ENCODE data around the gene ARHGAP24.
"Not testable (repeated sequence)": the region's sequence is repeated elsewhere in the genome, so short reads cannot be mapped to it uniquely, and the experiment has no call there.

ARHGAP24 gene

GRCh38 chr4:85964298-85964697, 489.3 kb downstream of the ARHGAP24 start:
- no peak for DNase-seq (ENCODE audit: low spot score)

- DNase-seq (ENCODE audit: low spot score) = not testable (repeated sequence)
These were observed 490.1 kb downstream of the ARHGAP24 start for GRCh38 chr4:85965017-85965416.

GRCh38 chr4:85965529-85965928, 490.6 kb downstream of the ARHGAP24 start:
- DNase-seq (ENCODE audit: low spot score) = no peak

- DNase-seq (ENCODE audit: low spot score) = no peak
These were observed 491.4 kb downstream of the ARHGAP24 start for GRCh38 chr4:85966373-85966772.

- no peak for DNase-seq (ENCODE audit: low spot score)
These were observed 492.9 kb downstream of the ARHGAP24 start for GRCh38 chr4:85967872-85968271.

- no peak for DNase-seq (ENCODE audit: low spot score)
These were observed 494.2 kb downstream of the ARHGAP24 start for GRCh38 chr4:85968945-85969819.

GRCh38 chr4:85970535-85970934, 495.6 kb downstream of the ARHGAP24 start:
- no peak for DNase-seq (ENCODE audit: low spot score)

GRCh38 chr4:85979276-85979675, 504.3 kb downstream of the ARHGAP24 start:
- DNase-seq (ENCODE audit: low spot score) = no peak

- no peak for DNase-seq (ENCODE audit: low spot score)
These were observed 511.3 kb downstream of the ARHGAP24 start for GRCh38 chr4:85986266-85986665.

- DNase-seq (ENCODE audit: low spot score) = no peak
These were observed 518.7 kb downstream of the ARHGAP24 start for GRCh38 chr4:85993641-85994040.

- DNase-seq (ENCODE audit: low spot score) = no peak
These were observed 519.6 kb downstream of the ARHGAP24 start for GRCh38 chr4:85994576-85994975.

GRCh38 chr4:85995361-85995760, 520.4 kb downstream of the ARHGAP24 start:
- no peak for DNase-seq (ENCODE audit: low spot score)

GRCh38 chr4:86001591-86001990, 526.6 kb downstream of the ARHGAP24 start:
- no peak for DNase-seq (ENCODE audit: low spot score)

- no peak for DNase-seq (ENCODE audit: low spot score)
These were observed 529.1 kb downstream of the ARHGAP24 start for GRCh38 chr4:86004030-86004429.

- DNase-seq (ENCODE audit: low spot score) = no peak
These were observed 531.1 kb downstream of the ARHGAP24 start for GRCh38 chr4:86006057-86006456.

- DNase-seq (ENCODE audit: low spot score) = no peak
These were observed 532.1 kb downstream of the ARHGAP24 start for GRCh38 chr4:86007042-86007441.

- DNase-seq (ENCODE audit: low spot score) = no peak
These were observed 536.2 kb downstream of the ARHGAP24 start for GRCh38 chr4:86011117-86011516.

- DNase-seq (ENCODE audit: low spot score) = no peak
These were observed 538.7 kb downstream of the ARHGAP24 start for GRCh38 chr4:86013621-86014020.

- no peak for DNase-seq (ENCODE audit: low spot score)
These were observed 539.6 kb downstream of the ARHGAP24 start for GRCh38 chr4:86014599-86014998.

- DNase-seq (ENCODE audit: low spot score) = no peak
These were observed 540.7 kb downstream of the ARHGAP24 start for GRCh38 chr4:86015412-86016350.

GRCh38 chr4:86019362-86019761, 544.4 kb downstream of the ARHGAP24 start:
- no peak for DNase-seq (ENCODE audit: low spot score)

GRCh38 chr4:86019906-86020305, 545.0 kb downstream of the ARHGAP24 start:
- DNase-seq (ENCODE audit: low spot score) = no peak

- not testable (repeated sequence) for DNase-seq (ENCODE audit: low spot score)
These were observed 546.7 kb downstream of the ARHGAP24 start for GRCh38 chr4:86021671-86022070.

Measured in left forelimb (tissue), 1 donor.